Mesodermal cell (in vitro differentiated cells): Measurements from ENCODE around the gene ERN1.

Experiments
- H3K27ac ChIP-seq: 2 replicates; pipeline ENCODE4 v1.7.0; 2013; ENCODE audit warnings: mild to moderate bottlenecking, low read depth, low read length, moderate library complexity; ENCODE audit not compliant: severe bottlenecking
- H3K36me3 ChIP-seq: 2 replicates; pipeline ENCODE4 v1.7.1; 2013; ENCODE audit warnings: mild to moderate bottlenecking, low read length, moderate library complexity; ENCODE audit not compliant: control insufficient read depth, insufficient read depth
- H3K4me1 ChIP-seq: one replicate; pipeline ENCODE4 v1.7.1; 2013; ENCODE audit warnings: mild to moderate bottlenecking, low read length; ENCODE audit not compliant: insufficient read depth, control insufficient read depth, poor library complexity, severe bottlenecking
- H3K4me3 ChIP-seq: 2 replicates; pipeline ENCODE4 v1.7.0; 2013; ENCODE audit warnings: low read length, control low read depth, mild to moderate bottlenecking; ENCODE audit not compliant: insufficient read depth, poor library complexity, severe bottlenecking; ENCODE audit errors: extremely low read depth
- H3K9me3 ChIP-seq: 2 replicates; pipeline ENCODE4 v1.7.1; 2013; ENCODE audit warnings: mild to moderate bottlenecking, low read length, moderate library complexity; ENCODE audit not compliant: control insufficient read depth
- WGBS, 2 experiments: methylation state at CpG; one replicate each; pipeline ENCODE4 v1.1.5; 2013; ENCODE audit warnings: missing lambda C conversion rate in 2 of 2; ENCODE audit not compliant: insufficient coverage in 2 of 2; 5-methylcytosine and 5-hydroxymethylcytosine counted together

Gene ERN1

DNA sequence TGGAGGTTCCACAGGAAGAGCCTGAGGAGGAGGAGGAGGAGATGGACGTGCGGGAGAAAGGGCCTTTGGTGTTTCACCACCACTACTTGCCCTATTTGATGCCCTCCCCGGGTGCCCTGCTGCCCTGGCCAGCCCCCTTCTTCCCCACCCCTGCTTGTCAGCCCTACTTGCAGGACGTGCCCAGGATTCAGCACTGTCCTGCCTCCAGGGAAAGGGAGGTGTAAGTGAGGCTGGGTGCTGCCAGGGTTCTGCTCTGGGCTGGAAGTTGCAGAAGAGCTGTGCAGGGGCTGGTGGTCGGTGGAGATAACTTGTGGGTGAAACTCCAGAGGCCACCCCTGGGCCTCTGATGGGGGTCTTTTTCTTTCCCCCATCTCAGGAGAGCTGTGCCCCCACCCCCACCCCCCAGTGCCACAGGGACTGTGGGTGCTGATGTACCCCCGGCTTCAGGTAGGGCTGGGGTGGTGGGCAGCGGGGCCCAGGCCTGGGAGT is 128.8 kb downstream of the ERN1 start:
- Histone ChIP-seq H3K9me3 (no peaks in the 10 kb centered on the region), H3K4me3 (no peak overlapping the region), H3K27ac (no peak overlapping the region), H3K36me3 (no peaks in the 10 kb centered on the region), H3K4me1 (peaks cover 12% of the 10 kb centered on the region)
- 100% methylated on average over 2 of the region's 7 CpGs for WGBS, 2 experiments

DNA sequence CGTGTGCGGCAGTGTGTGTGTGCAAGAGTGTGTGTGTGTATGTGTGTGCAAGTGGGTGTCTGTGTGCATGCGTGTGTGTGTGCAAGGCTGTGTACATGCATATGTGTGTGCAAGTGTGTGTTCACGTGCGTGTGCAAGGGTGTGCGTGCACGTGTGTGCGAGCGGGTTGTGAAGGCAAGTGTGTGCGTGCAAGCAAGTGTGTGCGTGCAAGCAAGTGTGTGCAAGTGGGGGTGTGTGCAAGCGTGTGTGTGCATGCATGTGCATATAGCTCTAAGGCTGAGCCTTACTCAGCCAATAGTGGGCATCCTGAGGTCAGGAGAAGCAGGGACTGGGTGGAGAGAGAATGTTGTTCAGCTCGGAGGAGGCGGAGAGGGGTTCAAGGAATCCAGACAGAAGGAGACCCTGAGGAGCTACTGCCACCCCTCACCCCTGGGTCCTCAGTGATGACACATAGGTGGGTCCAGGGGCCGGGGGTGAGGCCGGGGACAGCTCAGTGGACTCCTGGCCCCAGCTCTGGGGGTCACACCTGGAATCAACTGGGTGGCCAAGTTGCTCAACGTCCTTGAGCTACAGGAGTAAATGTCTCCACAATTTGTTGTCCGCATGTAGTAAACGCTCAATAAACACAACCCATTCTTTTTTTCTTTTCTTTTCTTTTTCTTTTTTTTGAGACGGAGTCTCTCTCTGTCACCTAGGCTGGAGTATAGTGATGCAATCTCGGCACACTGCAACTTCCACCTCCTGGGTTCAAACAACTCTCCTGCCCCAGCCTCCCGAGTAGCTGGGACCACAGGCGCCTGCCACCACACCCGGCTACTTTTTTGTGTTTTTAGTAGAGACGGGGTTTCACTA is 130.0 kb downstream of the ERN1 start:
- H3K9me3 ChIP-seq = no peaks in the 10 kb centered on the region
- H3K36me3 ChIP-seq = no peaks in the 10 kb centered on the region
- H3K4me1 ChIP-seq = peaks cover 12% of the 10 kb centered on the region
- H3K27ac ChIP-seq = no peak overlapping the region
- 92 to 93% methylated on average over 16 to 18 of the region's 25 CpGs for WGBS, 2 experiments
- H3K4me3 ChIP-seq = no peak overlapping the region

DNA sequence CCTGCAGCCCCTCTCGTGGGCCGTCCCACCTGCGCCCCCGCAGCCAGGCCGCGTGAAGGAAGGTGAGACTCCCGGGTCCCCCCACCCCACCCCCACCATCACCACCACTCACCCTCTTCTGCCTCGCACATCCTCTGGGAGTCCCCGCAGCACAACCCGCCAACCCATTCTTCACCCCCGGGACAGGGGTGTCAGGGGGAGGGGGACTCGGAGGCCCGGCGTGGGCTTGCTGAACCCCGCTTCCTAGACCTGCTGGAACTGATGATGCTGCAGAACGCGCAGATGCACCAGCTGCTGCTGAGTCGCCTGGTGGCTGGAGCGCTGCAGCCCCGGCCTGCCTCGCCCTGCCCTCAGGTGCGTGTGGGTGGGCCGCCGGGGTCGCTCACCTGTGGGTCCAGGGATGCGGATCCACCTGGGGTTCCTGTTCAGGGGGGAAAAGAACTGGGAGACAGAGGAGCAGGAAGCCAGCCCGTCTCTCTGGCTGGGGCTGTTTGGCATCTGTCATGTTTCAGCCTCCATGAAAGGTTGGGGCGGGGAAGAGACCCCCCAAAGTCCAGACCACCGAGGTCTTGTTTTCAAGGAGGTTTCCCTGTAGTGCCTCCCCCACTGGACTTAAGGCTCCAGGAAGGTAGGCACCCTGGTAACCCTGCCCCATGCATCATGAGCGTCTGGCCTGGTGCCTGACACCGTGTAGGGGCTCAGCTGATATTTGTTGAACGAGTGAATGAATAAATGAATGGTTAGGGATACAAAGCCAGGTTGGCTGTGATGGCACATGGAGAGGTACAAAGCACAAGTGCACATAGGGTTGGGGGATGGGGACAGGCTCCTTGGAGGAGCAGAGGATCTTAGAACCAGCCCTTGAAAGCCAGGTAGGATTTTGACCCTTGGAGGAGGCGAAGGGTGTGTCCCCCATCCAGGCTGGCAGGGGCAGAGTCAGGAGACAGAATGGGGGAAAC is 130.9 kb downstream of the ERN1 start:
- peaks cover 12% of the 10 kb centered on the region for H3K4me1 ChIP-seq
- no peaks in the 10 kb centered on the region for H3K9me3 ChIP-seq
- peak overlapping the region; percentile 59 for H3K4me3 ChIP-seq
- no peak overlapping the region for H3K27ac ChIP-seq
- WGBS, 2 experiments = 46 to 50% methylated on average over 13 to 20 of the region's 33 CpGs
- no peaks in the 10 kb centered on the region for H3K36me3 ChIP-seq

DNA sequence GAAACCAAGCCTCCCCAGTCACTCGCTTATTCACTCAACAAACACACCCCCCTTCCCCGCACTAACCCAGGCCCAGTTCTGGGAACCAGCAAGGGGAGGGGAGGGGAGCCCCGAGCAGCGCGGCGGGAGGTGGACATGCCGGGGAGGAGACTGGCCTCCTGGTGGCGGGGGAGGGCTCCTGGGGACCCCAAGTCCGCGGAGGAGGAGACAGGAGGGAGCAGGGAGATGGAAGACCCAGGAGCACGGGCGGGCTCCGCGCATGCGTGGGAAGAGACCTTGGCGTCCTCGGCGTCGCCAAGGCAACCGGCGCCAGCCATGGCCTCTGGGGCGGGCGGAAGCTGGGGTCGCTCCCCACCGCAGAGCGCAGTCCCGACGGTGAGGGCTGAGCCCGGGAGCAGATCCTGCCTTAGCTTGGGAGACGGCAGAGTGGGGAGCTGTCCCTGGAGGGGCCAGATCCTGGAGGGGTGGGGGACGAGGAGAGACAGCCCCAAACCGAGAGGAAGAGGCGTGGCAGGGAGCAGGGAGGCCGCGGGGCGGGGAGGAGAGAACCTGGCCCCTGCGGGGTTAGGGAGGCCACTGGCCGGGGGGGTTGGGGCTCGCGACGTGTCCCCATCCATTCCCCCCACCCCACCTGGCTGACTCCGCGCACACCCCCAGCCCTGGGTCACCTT is 131.8 kb downstream of the ERN1 start, which contains the start of gene PRR29:
Gene PRR29 (plus strand): TSS at position 302 of the 671 bp plus-strand sequence. CDS start 14 bp downstream, at position 316.
- no peaks in the 10 kb centered on the region for H3K36me3 ChIP-seq
- peaks cover 12% of the 10 kb centered on the region for H3K4me1 ChIP-seq
- H3K4me3 ChIP-seq = peak within 1 kb of the TSS; percentile 59
- H3K9me3 ChIP-seq = no peaks in the 10 kb centered on the region
- 1% methylated on average over 24 to 32 of the region's 43 CpGs for WGBS, 2 experiments
- H3K27ac ChIP-seq = peak within 1 kb of the TSS; percentile 29

DNA sequence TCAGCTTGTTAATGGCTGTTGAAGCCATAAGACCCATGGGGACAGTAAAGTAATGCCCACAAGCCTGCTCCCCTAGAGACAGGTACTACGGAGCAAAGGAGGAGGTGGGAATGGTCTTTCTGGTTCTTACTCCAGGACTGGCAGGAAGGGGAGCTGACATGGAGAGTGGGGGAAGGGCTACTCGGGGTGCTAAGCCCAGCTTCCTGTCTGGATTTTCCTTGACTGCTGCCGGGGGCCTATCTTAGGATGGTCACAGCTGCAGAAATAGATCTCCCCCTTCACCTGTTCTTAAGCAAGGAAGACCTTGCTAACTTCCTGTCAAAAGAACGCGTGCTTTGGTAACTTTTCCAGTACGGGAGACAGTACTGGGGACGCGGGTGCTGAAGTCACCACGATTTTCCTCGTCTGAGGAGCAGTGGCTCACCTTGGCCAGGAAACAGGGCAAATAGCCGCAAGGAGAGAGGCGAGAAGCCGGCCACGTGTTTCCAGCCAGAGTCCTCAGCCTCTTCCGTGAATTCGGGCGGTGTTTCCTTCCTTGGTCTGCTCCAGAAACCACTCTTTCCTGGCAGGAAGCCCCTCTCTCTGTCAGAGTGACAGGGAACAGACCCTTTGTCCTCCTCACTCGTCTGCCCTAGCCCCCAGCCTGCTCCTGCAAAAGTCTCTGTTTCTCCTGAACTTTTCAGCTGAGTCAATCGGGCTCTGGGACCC is 132.4 kb downstream of the ERN1 start:
- peak overlapping the region; percentile 59 for H3K4me3 ChIP-seq

DNA sequence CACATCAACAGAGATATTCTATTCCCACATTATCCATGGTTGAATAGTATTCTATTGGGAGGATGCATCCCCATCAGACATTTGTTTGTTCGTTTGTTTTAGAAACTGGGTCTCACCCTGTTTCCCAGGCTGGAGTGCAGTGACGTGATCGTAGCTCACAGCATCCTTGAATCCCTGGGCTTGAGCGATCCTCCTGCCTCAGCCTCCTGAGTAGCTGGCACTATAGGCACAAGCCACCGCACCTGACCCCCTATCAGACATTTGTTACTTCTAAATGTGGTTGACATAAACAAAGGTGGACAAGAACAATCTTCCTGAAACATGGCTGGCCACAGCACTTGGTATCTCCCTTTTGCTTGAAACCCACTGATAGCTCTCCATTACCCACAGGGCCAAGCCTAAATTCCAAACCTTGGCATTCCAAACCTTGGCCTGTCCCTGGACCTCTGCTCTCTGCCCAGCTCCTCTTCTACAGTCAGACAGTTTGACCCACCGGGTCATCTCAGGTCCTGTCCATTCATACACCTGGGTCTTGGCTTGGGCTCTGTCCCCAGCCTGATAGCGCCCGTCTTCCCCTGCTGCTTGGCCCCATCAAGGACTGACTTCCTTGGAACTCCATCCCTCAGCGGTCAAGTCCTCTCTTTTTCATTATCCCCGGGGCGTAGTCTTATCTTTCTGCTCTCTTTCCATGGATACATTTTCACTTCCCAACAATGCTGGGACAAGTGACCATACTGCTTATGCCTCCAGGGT is 133.3 kb downstream of the ERN1 start:
- WGBS, 2 experiments = 88 to 95% methylated on average over 8 to 10 of the region's 11 CpGs

More for the DNA sequence above, 132.4 kb downstream of the ERN1 start:
- 16 to 19% methylated on average over 18 to 19 of the region's 19 CpGs for WGBS, 2 experiments
- H3K9me3 ChIP-seq = no peaks in the 10 kb centered on the region
- H3K36me3 ChIP-seq = no peaks in the 10 kb centered on the region
- H3K27ac ChIP-seq = peak overlapping the region; percentile 29
- H3K4me1 ChIP-seq = peaks cover 12% of the 10 kb centered on the region

DNA sequence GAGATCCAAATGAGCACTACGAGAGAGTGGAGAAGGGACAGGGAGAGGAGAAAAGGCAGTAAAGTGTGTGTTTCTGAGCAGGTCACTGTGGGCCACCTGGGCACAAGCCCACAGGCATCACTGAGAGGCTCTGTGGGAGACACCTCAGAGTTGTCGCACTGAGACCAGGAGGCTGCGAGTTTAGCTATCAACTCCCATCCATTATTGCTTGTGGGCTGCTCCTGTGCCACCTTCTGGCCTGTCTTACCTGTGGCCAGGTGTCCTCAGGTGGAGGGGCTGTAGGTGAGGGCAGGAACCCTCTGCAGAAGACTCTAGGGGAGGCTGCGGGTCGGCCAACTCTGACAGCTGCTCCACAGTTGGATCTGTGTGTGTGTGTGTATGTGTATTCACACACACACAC is 134.3 kb downstream of the ERN1 start:
- Histone ChIP-seq H3K9me3 (no peaks in the 10 kb centered on the region), H3K36me3 (no peaks in the 10 kb centered on the region), H3K4me1 (peaks cover 12% of the 10 kb centered on the region), H3K4me3 (no peak overlapping the region), H3K27ac (no peak overlapping the region)
- WGBS, 2 experiments = 73 to 87% methylated on average over 2 to 3 of the region's 5 CpGs

More for the DNA sequence above, 133.3 kb downstream of the ERN1 start:
- peaks cover 12% of the 10 kb centered on the region for H3K4me1 ChIP-seq
- H3K9me3 ChIP-seq = no peaks in the 10 kb centered on the region
- no peak overlapping the region for H3K27ac ChIP-seq
- H3K36me3 ChIP-seq = no peaks in the 10 kb centered on the region
- no peak overlapping the region for H3K4me3 ChIP-seq

DNA sequence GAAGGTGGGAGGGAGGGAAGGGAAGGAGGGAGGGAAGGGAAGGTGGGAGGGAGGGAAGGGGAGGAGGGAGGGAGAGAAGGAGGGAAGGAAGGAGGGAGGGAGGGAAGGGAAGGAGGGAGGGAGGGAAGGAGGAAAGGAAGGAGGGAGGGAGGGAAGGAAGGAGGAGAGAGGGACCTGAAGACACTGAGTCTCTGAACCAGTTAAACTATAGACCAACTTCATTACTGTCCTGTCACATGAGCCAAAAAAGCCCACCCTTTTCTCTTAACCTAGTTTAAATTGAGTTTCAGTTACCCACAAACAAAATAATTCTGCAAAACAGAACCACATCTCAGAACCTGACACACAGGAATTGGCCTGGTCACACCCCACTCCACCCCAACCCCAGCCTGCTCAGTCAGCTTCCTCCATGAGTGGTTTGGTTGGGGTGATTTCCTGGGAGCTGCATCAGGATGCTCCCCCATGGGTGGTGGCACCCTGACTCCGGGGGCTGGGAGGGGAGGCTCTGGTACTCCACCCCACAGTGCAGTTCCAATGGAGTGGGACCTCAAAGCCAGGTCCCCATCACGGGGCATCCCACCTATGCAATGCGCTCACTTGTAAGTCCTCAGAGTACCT is 136.5 kb downstream of the ERN1 start:
- Histone ChIP-seq H3K4me1 (peaks cover 20% of the 10 kb centered on the region), H3K9me3 (no peaks in the 10 kb centered on the region), H3K36me3 (no peaks in the 10 kb centered on the region), H3K27ac (no peak overlapping the region), H3K4me3 (no peak overlapping the region)
- 62 to 85% methylated on average over 3 of the region's 3 CpGs for WGBS, 2 experiments

DNA sequence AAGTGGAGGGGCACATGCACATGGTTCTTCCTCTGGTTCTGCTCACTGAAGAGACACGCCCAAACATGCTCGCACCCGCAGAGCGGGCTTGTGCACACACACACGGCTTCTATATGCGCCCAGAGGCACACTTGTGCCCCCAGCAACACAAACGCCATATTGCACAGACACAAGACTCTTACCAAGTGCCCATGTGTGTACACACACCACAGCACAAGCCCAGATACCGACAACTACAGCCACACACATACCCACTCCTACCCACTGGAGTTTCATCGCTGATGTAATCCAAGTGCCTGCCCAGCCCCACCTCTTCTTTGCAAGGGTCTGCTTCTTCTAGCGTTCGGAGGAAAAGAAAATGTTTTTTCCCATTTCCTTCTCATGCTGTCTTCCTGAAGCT is 138.3 kb downstream of the ERN1 start:
- H3K36me3 ChIP-seq = no peaks in the 10 kb centered on the region
- H3K9me3 ChIP-seq = no peaks in the 10 kb centered on the region
- no peak overlapping the region for H3K4me3 ChIP-seq
- no peak overlapping the region for H3K27ac ChIP-seq
- WGBS, 2 experiments = 91 to 92% methylated on average over 11 of the region's 11 CpGs
- peaks cover 14% of the 10 kb centered on the region for H3K4me1 ChIP-seq
